HG02678 (cell line): ENCODE data around the gene PPP1R11.
"Not testable (repeated sequence)": the region's sequence is repeated elsewhere in the genome, so short reads cannot be mapped to it uniquely, and the experiment has no call there.

ENCODE experiments used
- ATAC-seq: cut with Tn5 transposase; IDR thresholded peaks from one replicate; pipeline ENCODE4 v1.9.1; 2021; ENCODE audit warnings: mild to moderate bottlenecking, moderate library complexity; ENCODE audit not compliant: unreplicated experiment

Gene PPP1R11

GRCh38 chr6:30066577-30067459, at the start of gene PPP1R11:
Gene PPP1R11 (plus strand): TSS chr6:30067198. CDS start chr6:30067411, 213 bp downstream.
- peak; percentile 95 for ATAC-seq

DNA sequence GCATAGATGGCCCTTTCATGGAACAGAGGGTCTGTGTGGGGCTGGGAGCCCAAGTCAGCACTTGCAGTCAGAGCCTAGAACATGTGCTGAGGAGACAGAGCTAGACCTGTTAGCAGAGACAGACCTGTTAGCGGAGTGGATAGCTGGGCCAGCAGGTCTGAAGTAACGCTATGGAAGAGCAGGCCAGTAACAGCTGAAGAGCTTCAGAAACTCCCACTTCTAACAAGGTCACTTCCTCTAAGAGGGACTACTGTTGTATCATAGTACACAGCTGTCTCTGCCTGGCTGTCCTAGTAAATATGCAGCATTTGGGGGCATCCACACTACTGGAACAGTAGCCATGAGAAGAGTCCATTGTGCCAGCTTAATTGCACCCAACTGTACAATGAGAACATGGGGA, 47.2 kb upstream of the PPP1R11 start:
- ATAC-seq: no peak

- no peak for ATAC-seq
Measured at GRCh38 chr6:30020626-30021025, 46.4 kb upstream of the PPP1R11 start.

DNA sequence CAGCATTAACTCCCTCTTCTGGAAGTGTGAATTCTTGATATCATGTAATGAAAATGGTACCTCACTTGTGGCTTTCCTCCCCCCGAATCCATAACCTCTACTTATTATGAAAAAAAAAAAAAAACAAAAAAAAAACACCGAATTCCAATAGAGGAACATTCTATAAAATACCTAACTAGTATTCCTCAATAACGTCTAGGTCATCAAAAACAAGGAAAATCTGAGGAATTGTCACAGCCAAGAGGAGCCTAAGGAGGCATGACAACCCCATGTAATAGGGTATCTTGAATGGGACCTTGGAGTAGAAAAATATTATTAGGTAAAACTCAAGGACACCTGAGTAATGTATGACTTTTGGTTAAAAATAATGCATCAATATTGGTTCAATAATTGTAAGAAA, 44.8 kb upstream of the PPP1R11 start:
- no peak for ATAC-seq

DNA sequence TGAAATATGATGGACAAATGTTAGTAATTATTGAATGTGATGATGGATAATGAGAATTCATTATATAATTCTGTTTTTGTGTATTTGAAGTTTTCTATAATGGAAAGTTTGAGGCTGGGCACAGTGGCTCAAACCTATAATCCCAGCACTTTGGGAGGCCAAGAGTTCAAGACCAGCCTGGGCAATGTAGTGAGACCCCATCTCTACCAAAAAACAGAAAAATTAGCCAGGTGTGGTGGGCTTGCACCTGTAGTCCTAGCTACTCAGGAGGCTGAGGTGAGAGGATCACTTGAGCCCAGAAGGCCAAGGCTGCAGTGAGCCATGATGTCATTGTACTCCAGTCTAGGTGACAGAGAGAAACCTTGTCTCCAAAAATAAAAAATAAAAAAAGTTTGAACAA, 44.3 kb upstream of the PPP1R11 start:
- not testable (repeated sequence) for ATAC-seq

DNA sequence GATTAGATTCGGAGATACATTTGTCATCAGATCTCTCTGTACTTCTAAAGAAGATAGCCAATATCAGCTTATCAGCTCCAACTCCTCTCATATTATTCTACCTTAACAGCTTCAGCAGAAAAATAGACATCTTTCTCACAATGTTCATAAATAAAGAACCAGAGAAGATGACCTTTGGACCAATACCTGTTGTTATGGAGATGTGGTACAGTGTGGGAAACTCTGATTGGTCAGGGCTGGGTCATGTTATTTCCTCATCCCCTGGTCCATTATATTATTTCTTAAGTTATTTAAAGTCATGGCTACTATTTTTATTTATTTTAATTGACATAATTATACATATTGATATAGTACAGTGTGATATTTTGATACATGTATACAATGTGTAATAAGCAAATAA, 41.8 kb upstream of the PPP1R11 start:
- ATAC-seq: no peak

- ATAC-seq: no peak
Measured at GRCh38 chr6:30029588-30029987, 37.4 kb upstream of the PPP1R11 start.

DNA sequence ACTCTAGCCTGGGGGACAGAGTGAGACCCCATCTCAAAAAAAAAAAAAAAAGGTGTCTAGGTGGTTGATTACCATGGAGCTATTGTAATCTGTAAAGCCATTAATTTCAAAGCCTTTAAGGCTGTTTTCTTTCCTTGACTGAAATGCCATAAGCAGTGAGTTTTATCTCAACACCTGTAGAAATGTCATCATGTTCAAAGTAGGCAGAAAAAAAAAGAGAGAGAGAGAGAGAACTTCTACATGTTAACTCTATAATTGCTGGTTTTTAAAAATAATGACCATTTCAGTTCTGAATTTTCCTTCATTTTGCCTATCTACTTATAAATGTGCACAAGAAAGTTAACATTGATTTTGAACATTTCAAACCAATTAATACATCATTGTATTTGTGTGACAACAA, 35.6 kb upstream of the PPP1R11 start:
- ATAC-seq: no peak

DNA sequence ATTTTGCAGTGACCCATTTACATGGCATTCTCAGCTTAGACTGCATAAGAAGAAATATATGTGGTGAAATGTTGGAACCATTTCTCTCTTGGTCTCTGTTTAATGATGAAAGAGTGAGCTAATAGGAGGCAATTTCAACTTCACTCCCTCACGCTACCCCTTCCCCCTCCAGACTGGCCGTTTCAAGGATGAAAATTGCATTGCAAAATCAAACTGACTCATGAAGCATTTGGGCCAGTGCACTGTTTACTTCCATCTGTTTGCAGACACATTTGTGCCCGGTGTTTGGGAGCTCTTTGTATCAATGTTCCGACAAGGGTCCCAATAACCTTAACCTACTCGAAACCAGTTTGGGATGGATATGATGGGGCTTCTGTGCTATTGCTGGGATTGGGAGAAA, 33.6 kb upstream of the PPP1R11 start:
- ATAC-seq: not testable (repeated sequence)

GRCh38 chr6:30035784-30036183, 31.2 kb upstream of the PPP1R11 start:
- no peak for ATAC-seq

DNA sequence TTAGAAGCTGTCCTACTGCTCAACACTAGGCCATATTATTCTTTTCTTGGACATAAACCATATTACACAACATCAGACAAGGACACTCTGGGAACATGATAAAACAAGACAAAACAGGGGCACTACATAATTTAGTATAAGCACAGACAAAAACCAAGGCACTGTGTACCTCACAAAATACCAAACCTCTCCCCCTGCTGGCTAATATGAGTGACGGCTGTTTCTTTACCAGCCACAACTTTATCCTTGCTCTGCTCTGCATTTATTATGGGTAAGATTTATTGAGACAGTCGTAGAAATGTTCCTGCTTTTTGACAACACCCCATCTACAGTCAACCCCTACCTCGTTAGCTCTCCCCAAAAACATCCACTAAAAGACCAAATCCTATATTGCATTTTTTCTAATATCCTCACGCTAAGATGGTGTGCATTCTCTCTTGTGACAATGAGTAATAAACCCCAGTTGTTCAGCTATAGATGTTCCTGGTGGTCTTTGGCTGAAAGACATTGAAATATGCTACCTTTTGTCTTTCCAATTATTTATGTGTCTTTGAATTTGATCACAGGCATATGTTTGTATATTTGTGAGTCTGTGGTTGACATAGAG, 29.7 kb upstream of the PPP1R11 start:
- ATAC-seq: no peak

DNA sequence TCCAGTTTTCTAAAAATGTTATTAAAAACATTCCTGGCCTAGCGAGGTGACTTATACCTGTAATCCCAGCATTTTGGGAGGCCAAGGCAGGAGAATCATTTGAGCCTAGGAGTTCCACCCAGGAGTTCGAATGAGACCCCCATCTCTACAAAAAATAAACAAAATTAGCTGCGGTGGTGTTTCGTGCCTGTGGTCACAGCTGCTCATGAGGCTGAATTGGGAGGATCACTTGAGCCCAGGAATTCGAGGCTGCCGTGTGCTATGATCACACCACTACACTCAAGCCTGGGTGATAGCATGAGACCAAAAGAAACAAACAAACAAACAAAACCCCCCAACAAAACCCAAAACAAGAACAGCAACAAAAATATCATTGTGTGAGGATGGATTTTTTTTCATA, 25.8 kb upstream of the PPP1R11 start:
- no peak for ATAC-seq

GRCh38 chr6:30041821-30042220, 25.2 kb upstream of the PPP1R11 start:
- no peak for ATAC-seq

GRCh38 chr6:30042476-30042875, 24.5 kb upstream of the PPP1R11 start:
- ATAC-seq: no peak

GRCh38 chr6:30042914-30043313, 24.1 kb upstream of the PPP1R11 start:
- no peak for ATAC-seq

DNA sequence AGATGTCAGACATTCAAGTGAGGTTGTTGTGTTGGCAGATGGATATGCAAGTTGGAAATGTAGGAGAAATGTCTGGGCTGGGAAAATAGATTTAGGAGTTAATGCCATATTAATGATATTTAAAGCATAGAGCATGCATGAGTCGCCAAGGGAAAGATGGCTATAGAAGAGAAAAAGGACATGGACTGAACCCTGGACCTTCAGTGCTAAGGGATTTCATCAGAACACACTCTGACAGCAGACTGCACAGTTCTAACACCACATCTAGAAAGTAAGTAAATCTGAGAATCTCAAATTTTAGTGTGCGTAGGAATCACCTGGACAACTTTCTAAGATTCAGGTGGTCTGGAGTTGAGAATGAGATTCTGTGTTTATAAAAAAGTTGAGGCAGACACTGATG, 23.3 kb upstream of the PPP1R11 start:
- no peak for ATAC-seq

GRCh38 chr6:30044630-30045029, 22.4 kb upstream of the PPP1R11 start:
- no peak for ATAC-seq

- ATAC-seq: no peak
Measured at GRCh38 chr6:30047220-30047619, 19.8 kb upstream of the PPP1R11 start.

DNA sequence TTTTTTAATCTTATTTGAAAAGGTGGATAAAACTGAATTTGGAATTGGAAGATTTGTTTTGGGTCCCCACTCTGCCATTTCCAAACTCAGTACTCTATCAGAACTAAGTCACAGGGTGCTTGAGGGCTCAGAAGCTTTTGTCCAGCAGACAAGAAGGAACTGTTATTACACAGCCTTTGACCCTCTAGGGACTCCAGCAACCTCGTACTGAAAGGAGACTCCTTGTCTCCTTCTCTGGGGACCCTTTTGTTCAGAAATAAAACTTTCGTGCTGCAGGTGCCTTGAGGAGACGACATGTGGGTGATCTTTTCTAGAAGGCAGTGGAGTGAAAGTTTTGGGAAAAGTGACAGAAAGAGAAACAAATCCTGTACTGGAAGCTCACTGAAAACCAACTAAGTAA, 13.3 kb upstream of the PPP1R11 start:
- ATAC-seq: no peak

DNA sequence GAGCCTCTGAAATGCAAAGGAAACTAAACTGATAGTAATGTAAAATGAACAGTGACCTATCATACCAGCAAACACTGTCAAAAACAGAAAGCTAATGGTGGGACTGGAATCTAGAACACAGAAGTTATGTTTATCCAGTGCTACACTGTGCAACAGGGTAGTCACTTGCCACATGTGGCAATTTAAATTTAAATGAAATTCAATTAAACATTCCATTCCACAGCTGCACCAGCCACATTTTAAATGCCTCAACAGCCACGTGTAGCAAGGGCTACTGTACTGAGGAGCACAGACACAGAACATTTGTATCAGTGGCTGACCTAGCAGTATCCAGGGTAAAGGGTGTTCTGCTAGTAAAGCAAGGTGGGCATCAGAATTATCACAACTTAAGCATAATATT, 11.5 kb upstream of the PPP1R11 start:
- ATAC-seq: no peak

- peak; percentile 28 for ATAC-seq
Measured at GRCh38 chr6:30060606-30061091, 6.3 kb upstream of the PPP1R11 start.
